OCI-LY1 (cell line): ENCODE data around the gene CPSF4.

Experiments
- EZH2 ChIP-seq: fragments of 200-600 bp; sonication (generic), shearing (Covaris generic); IDR thresholded peaks from 2 replicates; pipeline ENCODE4 v1.8.0; 2017; ENCODE audit warnings: borderline replicate concordance, mixed run types, mild to moderate bottlenecking, antibody characterized with exemption, low read length, moderate library complexity, mixed read lengths
- TF ChIP-seq, protein P1 (sequence below): fragments of 200-600 bp; sonication (generic), shearing (Covaris generic); IDR thresholded peaks from 2 replicates; pipeline ENCODE4 v1.5.1; 2017; ENCODE audit warnings: mild to moderate bottlenecking, antibody characterized with exemption, low read length, moderate library complexity, mixed read lengths

DNA sequence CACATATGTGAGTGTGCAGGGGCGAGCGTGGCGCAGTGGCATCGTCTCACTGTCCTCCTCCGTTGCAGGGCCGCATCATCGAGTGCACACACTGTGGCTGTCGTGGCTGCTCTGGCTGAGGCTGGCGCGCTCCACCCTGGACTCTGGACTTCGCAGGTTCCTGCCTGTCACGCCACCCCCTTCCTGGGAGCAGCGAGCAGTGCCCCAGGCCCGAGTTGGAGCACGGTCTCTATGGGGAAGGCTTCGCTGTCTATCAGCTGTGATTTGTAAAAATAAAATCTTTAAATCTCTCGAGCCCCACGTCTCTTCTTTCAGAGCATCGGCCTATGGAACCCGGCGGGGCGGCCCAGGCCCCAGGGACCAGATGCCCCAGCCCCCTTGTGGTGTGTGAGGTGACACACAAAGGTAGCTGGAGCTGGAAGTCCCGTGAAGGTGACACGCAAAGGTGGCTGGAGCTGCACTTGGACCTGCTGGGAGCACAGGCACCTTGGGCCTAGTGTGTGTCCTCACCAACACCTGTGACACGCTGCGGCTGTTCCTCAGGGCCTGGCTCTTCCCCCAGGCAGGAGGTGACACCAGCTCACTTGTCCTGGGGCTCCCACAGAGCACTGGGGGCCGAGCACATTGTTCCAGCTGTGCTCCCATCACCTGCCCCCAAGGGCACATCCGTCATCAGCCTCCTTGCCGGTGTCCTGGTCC lies 19.3 kb upstream of the CPSF4 start:
- TF ChIP-seq, protein P1, sequence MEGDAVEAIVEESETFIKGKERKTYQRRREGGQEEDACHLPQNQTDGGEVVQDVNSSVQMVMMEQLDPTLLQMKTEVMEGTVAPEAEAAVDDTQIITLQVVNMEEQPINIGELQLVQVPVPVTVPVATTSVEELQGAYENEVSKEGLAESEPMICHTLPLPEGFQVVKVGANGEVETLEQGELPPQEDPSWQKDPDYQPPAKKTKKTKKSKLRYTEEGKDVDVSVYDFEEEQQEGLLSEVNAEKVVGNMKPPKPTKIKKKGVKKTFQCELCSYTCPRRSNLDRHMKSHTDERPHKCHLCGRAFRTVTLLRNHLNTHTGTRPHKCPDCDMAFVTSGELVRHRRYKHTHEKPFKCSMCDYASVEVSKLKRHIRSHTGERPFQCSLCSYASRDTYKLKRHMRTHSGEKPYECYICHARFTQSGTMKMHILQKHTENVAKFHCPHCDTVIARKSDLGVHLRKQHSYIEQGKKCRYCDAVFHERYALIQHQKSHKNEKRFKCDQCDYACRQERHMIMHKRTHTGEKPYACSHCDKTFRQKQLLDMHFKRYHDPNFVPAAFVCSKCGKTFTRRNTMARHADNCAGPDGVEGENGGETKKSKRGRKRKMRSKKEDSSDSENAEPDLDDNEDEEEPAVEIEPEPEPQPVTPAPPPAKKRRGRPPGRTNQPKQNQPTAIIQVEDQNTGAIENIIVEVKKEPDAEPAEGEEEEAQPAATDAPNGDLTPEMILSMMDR: no peak
- no peak for TF ChIP-seq EZH2
